Mesodermal cell (in vitro differentiated cells): ENCODE results near the gene PPM1F. TPM values are rescaled to one million over a fixed set of nuclear protein-coding genes. Genes with fewer than 3 reads are reported as not detected.

Experiments
- H3K27ac ChIP-seq: 2 replicates; pipeline ENCODE4 v1.7.0; 2013; ENCODE audit warnings: mild to moderate bottlenecking, low read depth, low read length, moderate library complexity; ENCODE audit not compliant: severe bottlenecking
- H3K36me3 ChIP-seq: 2 replicates; pipeline ENCODE4 v1.7.1; 2013; ENCODE audit warnings: mild to moderate bottlenecking, low read length, moderate library complexity; ENCODE audit not compliant: control insufficient read depth, insufficient read depth
- H3K4me1 ChIP-seq: one replicate; pipeline ENCODE4 v1.7.1; 2013; ENCODE audit warnings: mild to moderate bottlenecking, low read length; ENCODE audit not compliant: insufficient read depth, control insufficient read depth, poor library complexity, severe bottlenecking
- H3K4me3 ChIP-seq: 2 replicates; pipeline ENCODE4 v1.7.0; 2013; ENCODE audit warnings: low read length, control low read depth, mild to moderate bottlenecking; ENCODE audit not compliant: insufficient read depth, poor library complexity, severe bottlenecking; ENCODE audit errors: extremely low read depth
- H3K9me3 ChIP-seq: 2 replicates; pipeline ENCODE4 v1.7.1; 2013; ENCODE audit warnings: mild to moderate bottlenecking, low read length, moderate library complexity; ENCODE audit not compliant: control insufficient read depth
- WGBS, 2 experiments: methylation state at CpG; one replicate each; pipeline ENCODE4 v1.1.5; 2013; ENCODE audit warnings: missing lambda C conversion rate in 2 of 2; ENCODE audit not compliant: insufficient coverage in 2 of 2; 5-methylcytosine and 5-hydroxymethylcytosine counted together
- polyA plus RNA-seq, 2 experiments: library from polyadenylated mRNA; stranded (reverse); fragments of 50-300 nt; gene quantifications; one replicate each; pipeline ENCODE4 v1.2.3, GENCODE V29; 2013

The PPM1F gene, protein sequence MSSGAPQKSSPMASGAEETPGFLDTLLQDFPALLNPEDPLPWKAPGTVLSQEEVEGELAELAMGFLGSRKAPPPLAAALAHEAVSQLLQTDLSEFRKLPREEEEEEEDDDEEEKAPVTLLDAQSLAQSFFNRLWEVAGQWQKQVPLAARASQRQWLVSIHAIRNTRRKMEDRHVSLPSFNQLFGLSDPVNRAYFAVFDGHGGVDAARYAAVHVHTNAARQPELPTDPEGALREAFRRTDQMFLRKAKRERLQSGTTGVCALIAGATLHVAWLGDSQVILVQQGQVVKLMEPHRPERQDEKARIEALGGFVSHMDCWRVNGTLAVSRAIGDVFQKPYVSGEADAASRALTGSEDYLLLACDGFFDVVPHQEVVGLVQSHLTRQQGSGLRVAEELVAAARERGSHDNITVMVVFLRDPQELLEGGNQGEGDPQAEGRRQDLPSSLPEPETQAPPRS
- polyA plus RNA-seq (2013, experiment 1 of 2), result 32.7 TPM
- 25.9 TPM for polyA plus RNA-seq (2013, experiment 2 of 2)

DNA sequence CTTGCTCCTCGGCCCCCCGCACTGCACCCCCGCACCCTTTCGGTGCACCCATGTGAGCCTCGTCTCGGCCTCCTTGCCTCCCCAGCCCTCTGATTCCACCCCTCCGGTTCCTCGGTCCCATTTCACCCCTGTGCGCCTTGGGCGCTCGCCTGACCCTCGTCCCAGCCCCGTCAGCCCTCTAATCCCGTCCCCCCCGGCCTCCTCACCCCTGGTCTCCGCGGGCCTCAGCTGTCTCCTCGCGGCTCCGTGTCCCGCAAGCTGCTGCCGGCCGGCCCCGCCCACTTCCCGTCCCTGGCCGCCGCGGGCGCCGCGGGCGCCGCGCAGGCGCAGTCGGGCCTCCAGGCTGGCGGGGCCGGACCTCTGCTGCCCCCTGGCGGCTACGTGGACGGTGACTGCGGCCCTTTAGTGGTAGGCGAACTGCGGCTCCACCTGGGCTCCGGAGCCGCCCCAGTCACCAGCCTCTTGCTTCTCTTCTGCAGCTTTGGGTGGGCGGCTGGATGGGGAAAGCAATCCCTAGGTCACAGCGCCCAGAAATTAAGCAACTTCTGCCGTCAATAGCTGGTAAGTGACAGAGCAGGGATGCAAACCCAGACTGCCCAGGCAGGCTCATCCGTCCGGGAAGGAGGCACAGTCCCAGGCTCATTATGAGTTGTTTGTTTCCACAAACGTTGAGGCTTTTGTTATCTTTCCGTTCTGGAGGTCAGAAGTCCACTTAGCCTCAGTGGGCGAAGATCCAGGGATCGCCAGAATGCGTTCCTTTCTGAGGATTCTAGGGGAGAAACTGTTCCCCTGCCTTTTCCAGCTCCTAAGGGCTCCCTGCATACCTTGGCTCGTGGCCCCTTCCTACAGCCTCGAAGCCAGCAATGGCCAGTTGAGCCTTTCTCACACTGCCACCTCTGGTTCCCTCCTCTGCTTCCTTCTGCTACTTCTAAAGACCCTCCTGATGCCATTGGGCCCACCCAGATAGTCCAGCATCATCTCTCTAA lies at the start of gene PPM1F:
PPM1F (minus strand) TSS at position 263 of the 986 bp plus-strand sequence. CDS start 6,800 bp downstream, outside the sequence.
- Histone ChIP-seq H3K27ac (no peak within 1 kb of the TSS), H3K4me1 (peaks cover 3% of the 10 kb centered on the region), H3K9me3 (peaks cover 4% of the 10 kb centered on the region), H3K36me3 (peaks cover 4% of the 10 kb centered on the region), H3K4me3 (peak within 1 kb of the TSS; percentile 80)
- WGBS, 2 experiments, result 15 to 16% methylated on average over 47 to 55 of the region's 58 CpGs

DNA sequence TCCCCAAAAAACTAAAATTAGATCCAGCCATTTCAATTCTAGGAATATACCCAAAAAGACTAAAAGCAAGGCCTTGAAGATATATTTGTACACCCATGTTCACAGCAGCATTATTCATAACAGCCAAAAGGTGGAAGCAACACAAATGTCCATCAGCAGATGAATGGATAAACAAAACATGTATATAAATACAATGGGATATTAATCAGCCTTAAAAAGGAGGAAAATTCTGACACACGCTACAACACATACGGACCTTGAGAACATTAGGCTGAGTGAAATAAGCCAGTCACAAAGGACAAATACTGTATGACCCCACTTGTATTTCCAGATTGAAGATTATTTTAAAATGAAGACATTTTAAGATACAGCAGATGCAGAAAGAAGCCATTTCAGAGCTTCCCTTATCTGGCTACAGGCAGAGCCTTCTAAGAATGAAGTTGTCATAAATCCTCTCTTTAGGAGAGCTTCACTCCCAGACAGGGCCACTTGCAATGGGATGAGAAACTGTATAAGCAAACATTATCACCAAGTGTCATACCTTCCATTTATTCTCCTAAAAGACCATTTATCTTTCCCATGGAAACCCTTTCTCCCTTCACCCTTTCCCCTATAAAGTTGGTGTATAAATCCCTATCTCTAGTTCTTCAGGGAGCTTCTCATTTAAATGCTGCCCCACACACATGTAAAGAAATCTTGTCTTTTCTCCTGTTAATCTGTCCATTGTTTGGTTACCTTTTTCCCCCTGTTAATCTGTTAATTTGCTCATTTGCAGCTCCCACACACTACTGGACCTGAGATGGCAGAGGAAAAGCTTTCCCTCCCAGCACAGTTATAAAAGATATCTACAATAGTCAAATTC lies 49.2 kb upstream of the PPM1F start:
- Histone ChIP-seq H3K36me3 (no peaks in the 10 kb centered on the region), H3K27ac (no peak overlapping the region), H3K9me3 (no peaks in the 10 kb centered on the region), H3K4me1 (no peaks in the 10 kb centered on the region), H3K4me3 (no peak overlapping the region)
- WGBS, 2 experiments, result 80% methylated on average over 1 of the region's 2 CpGs; no CpG with 5 or more reads in 1 of the 2 experiments

DNA sequence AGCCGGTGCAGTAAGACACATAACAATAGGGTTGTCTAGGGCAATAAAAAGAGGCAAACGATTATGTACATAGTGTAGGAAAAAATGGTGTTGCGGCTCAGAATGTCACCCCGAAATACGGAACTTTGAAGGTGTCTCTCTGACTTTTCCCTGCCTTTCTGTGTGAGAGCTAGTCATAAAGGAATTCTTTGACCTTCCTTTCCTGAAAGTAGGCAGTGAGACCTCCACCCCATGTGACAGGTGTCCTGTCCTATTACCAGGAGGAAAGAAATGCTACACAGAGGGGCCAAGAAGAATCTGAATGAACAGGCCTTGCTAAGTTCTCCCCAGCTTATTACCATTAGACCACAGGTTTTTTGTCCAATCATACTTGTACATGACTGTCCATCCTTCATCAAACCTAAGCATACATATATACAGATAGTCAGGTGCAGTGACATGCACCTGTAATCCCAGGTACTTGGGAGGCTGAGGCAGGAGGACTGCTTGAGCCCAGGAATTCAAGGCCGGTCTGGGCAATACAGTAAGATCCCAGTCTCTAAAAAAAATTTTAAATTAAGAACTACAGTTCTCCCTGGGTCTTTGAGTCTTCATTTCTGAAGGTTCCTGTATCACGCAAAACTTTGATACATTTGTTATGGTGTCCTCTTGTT lies 46.1 kb upstream of the PPM1F start:
- 89 to 90% methylated on average over 7 of the region's 7 CpGs for WGBS, 2 experiments
- Histone ChIP-seq H3K4me3 (no peak overlapping the region), H3K9me3 (no peaks in the 10 kb centered on the region), H3K36me3 (no peaks in the 10 kb centered on the region), H3K4me1 (no peaks in the 10 kb centered on the region), H3K27ac (no peak overlapping the region)

DNA sequence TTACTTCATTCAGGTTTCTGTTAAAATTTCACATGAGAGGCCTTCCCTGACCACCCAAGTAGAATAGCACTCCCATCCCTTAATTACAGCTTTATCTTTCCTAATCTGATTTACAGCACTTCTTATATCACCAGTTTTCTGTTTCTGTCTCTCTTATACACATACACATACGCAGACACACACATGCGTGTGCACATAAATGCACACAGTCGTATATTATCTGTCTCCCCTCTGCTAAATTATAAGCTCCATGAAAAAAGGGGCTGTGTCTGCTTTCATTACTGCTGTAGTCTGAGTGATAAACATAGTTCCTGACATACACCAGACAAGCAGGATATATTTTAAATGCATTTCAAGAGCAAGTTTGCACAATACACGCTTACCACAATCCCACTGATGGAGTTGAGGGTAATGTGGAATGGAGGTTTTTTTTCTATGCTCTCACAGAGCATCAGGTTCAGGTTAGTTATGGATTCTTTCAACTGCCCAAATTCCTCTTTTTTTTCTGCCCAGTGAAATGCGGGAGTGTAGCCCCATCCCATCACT lies 43.6 kb upstream of the PPM1F start:
- Histone ChIP-seq H3K36me3 (no peaks in the 10 kb centered on the region), H3K4me3 (no peak overlapping the region), H3K9me3 (no peaks in the 10 kb centered on the region), H3K27ac (no peak overlapping the region), H3K4me1 (no peaks in the 10 kb centered on the region)
- 80 to 93% methylated on average over 1 to 3 of the region's 5 CpGs for WGBS, 2 experiments

DNA sequence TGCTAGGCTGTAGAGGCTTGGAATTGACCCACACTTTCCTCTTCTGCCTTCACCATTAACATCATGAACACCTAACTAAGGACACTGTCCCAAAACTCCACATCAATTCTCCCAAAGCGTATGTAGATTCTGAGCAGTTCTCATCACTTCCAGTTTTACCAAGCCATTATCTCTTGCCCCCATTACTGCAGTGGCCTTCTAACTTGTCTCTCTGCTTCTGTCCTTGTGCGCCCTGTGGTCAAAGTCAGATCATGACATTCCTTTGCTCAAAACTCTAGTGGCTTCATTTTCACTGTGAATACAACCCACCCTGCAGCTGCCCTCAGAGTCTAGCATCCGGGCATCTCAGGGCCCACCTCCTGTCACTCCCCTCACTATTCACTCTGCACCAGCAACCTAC lies 43.0 kb upstream of the PPM1F start:
- Histone ChIP-seq H3K27ac (no peak overlapping the region), H3K4me3 (no peak overlapping the region), H3K4me1 (no peaks in the 10 kb centered on the region), H3K9me3 (no peaks in the 10 kb centered on the region), H3K36me3 (no peaks in the 10 kb centered on the region)
- 92 to 95% methylated on average over 3 of the region's 3 CpGs for WGBS, 2 experiments

DNA sequence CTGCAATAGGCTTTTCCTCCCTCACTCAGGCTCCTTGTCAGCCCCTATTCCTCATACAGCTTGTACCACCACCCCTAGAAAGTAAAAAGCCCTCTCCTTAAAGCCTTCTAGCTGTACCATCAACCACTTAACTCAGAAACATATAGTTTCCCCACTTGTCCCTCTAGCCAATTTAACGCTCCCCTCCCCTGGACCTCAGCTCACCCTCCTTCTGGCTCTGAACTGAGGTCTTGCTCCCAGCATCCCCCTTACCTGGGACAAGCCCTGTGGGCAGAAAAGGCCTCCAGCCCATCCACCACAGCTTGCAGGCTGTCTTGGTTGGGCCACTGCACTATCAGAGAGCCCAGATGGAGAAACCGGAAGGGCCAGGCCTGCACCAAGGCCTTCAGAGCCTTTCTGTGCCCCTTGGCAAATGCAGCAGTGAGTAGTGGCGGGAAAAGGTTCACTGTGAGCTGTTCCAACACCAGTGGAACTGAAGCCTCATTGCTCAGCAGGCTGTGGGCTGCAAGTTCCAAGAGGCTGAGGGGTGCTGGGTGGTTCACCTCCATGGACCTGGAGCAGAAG lies 42.3 kb upstream of the PPM1F start:
- 93 to 94% methylated on average over 3 of the region's 3 CpGs for WGBS, 2 experiments
- no peaks in the 10 kb centered on the region for H3K9me3 ChIP-seq
- no peaks in the 10 kb centered on the region for H3K4me1 ChIP-seq
- H3K4me3 ChIP-seq, result no peak overlapping the region
- H3K27ac ChIP-seq, result no peak overlapping the region
- H3K36me3 ChIP-seq, result no peaks in the 10 kb centered on the region

DNA sequence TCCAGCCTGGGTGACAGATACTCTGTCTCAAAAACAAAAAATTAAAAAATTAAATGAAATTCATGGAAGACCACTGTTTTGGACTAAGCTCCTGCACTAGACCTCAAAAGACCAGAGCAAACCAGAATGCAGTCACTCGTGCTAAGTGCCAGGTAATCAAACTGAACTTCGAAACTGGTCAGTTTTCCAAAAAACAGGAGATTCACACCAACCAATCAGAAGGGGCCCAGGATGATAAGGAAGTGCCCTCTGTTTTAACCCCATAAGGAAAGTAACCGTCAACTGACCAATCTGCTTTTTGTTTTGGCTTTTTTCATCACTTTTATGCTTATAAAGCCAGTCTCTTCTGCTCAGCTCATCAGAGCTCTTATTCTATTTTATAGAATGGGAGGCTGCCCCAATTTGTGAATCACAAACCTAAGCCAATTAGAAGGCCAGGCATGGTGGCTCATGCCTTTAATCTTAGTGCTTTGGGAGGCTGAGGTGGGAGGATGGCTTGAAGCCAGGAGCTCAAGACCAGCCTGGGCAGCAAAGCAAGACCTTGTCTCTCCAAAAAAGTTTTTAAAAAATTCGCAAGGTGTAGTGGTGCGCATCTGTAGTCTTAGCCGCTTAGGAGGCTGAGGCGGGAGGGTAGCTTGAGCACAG lies 40.1 kb upstream of the PPM1F start:
- H3K27ac ChIP-seq, result no peak overlapping the region
- no peak overlapping the region for H3K4me3 ChIP-seq
- H3K9me3 ChIP-seq, result no peaks in the 10 kb centered on the region
- 85% methylated on average over 6 to 7 of the region's 7 CpGs for WGBS, 2 experiments
- H3K36me3 ChIP-seq, result no peaks in the 10 kb centered on the region
- H3K4me1 ChIP-seq, result no peaks in the 10 kb centered on the region

DNA sequence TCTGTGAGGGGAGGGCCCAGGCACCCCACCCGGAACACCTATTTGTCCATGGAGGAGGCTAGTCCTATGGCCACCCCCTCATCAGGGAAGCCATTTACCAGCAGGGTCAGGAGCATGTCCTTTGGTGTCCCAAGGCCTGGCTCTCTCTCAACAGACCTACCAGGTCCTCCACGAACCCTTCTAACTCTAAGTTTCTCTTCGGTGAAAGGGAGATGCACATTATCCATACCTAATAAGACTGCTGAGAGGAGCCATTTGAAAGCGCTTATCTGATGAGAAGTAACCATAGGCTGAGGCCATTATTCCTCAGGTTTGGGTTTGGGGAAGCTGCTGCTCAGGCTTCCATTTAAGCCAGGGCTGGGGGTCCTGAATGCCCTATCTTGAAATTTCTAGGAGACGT lies 39.1 kb upstream of the PPM1F start:
- H3K4me3 ChIP-seq, result no peak overlapping the region
- WGBS, 2 experiments, result 93 to 100% methylated on average over 1 to 3 of the region's 5 CpGs
- no peak overlapping the region for H3K27ac ChIP-seq
- no peaks in the 10 kb centered on the region for H3K36me3 ChIP-seq
- H3K4me1 ChIP-seq, result no peaks in the 10 kb centered on the region
- H3K9me3 ChIP-seq, result no peaks in the 10 kb centered on the region

DNA sequence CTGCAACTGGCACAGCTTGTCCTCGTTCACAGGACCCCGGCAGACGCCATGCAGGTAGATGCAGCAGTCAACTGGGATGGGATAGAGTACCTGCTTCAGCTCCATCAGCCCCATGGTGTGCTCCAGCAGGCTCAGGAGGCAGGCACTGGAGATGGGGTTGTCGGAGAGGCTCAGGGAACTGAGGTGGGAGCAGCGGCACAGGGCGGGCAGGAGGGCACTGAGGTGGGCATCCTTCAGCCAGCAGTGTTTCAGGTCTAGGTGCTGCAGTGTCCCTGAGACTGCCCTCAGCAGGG lies 38.6 kb upstream of the PPM1F start:
- 94 to 100% methylated on average over 3 to 6 of the region's 6 CpGs for WGBS, 2 experiments
- no peaks in the 10 kb centered on the region for H3K4me1 ChIP-seq
- H3K36me3 ChIP-seq, result no peaks in the 10 kb centered on the region
- H3K4me3 ChIP-seq, result no peak overlapping the region
- no peaks in the 10 kb centered on the region for H3K9me3 ChIP-seq
- no peak overlapping the region for H3K27ac ChIP-seq
